ENCODE data around the gene COG2. TPM values are rescaled to one million over a fixed set of nuclear protein-coding genes. Genes with fewer than 3 reads are reported as not detected.

COG2 gene
- total RNA-seq, 1 experiment from 2014 or later: 21.5 TPM

DNA sequence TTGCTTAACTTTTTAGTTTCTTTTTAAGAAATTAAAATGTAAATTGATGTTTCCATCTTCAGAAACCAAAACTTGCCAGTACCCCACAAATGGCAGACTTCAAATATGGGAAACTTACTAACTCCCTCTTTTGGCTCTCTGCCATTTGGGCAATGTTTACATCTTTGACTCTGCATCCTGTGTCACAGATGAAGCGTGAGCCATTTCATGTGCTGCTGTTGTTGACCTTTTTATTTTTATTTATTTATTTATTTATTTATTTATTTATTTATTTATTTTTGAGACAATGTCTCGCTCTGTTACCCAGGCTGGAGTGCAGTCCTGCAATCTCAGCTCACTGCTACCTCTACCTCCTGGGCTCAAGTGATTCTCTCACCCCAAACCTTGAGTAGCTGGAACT, 16.0 kb upstream of the COG2 start:
- TF ChIP-seq, protein P1, sequence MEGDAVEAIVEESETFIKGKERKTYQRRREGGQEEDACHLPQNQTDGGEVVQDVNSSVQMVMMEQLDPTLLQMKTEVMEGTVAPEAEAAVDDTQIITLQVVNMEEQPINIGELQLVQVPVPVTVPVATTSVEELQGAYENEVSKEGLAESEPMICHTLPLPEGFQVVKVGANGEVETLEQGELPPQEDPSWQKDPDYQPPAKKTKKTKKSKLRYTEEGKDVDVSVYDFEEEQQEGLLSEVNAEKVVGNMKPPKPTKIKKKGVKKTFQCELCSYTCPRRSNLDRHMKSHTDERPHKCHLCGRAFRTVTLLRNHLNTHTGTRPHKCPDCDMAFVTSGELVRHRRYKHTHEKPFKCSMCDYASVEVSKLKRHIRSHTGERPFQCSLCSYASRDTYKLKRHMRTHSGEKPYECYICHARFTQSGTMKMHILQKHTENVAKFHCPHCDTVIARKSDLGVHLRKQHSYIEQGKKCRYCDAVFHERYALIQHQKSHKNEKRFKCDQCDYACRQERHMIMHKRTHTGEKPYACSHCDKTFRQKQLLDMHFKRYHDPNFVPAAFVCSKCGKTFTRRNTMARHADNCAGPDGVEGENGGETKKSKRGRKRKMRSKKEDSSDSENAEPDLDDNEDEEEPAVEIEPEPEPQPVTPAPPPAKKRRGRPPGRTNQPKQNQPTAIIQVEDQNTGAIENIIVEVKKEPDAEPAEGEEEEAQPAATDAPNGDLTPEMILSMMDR (conservative IDR thresholded peaks at IDR 0.05): no peak
- no peak for TF ChIP-seq EZH2 (IDR thresholded peaks at IDR 0.05; ENCODE audit: low read depth)
- Histone ChIP-seq H3K4me1 (replicated peaks; ENCODE audit: insufficient read depth) (no peaks in the 10 kb centered on the region), H2AFZ (no peak overlapping the region), H3K4me3 (no peak overlapping the region), H3K36me3 (ENCODE audit: low read depth) (no peaks in the 10 kb centered on the region), H3K27me3 (ENCODE audit: insufficient read depth, low read depth) (peaks cover 57% of the 10 kb centered on the region), H3K79me2 (ENCODE audit: low read depth) (no peaks in the 10 kb centered on the region), H3K9me3 (ENCODE audit: insufficient read depth, low read depth) (no peaks in the 10 kb centered on the region), H3K4me2 (no peak overlapping the region), H3K27ac (no peak overlapping the region), H4K20me1 (ENCODE audit: insufficient read depth) (no peaks in the 10 kb centered on the region), H3F3A (ENCODE audit: insufficient read depth, low read depth) (no peaks in the 10 kb centered on the region), H3K9me2 (ENCODE audit: insufficient read depth) (0 out of 2 replicates have a peak, but pooled peaks cover 3% of the 10 kb centered on the region)
- POLR2A ChIA-PET (ENCODE audit: unreplicated experiment): no interaction called here
- no TSS peak for BruUV-seq (replicated peaks)
- DNase-seq: no peak
- CTCF ChIA-PET: no interaction called here
- intact Hi-C loops (cut with micrococcal nuclease; ENCODE audit: unreplicated experiment): no loop called here

DNA sequence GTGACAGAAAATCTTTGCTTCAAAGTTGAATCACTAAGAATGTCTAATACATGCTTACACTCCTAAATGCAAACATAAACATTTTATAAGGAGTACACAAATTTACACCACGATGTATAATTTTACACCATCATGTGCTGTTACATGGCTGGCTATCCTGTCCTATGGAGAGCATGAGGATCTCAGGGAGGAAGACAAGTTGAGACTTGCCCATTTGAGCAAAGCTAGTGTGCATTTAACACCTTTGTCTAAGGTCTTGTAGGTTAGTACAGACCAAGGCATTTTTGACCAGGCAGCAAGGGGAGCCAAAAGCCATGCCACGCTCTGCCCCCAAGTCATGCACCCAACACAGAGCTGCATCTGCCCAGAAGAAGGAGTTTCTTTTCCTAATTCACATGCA, 14.5 kb upstream of the COG2 start:
- ChIA-PET POLR2A (ENCODE audit: unreplicated experiment) (no interaction called here), CTCF (no interaction called here)
- Histone ChIP-seq H2AFZ (no peak overlapping the region), H3K79me2 (ENCODE audit: low read depth) (no peaks in the 10 kb centered on the region), H3K9me2 (ENCODE audit: insufficient read depth) (0 out of 2 replicates have a peak, but pooled peaks cover 3% of the 10 kb centered on the region), H3F3A (ENCODE audit: insufficient read depth, low read depth) (no peaks in the 10 kb centered on the region), H3K4me3 (no peak overlapping the region), H3K36me3 (ENCODE audit: low read depth) (no peaks in the 10 kb centered on the region), H3K27me3 (ENCODE audit: insufficient read depth, low read depth) (peaks cover 42% of the 10 kb centered on the region), H3K9me3 (ENCODE audit: insufficient read depth, low read depth) (no peaks in the 10 kb centered on the region), H3K4me2 (no peak overlapping the region), H3K4me1 (replicated peaks; ENCODE audit: insufficient read depth) (no peaks in the 10 kb centered on the region), H3K27ac (no peak overlapping the region), H4K20me1 (ENCODE audit: insufficient read depth) (no peaks in the 10 kb centered on the region)
- TF ChIP-seq EZH2 (IDR thresholded peaks at IDR 0.05; ENCODE audit: low read depth): no peak
- TF ChIP-seq, protein P1 (conservative IDR thresholded peaks at IDR 0.05): no peak
- no TSS peak for BruUV-seq (replicated peaks)
- DNase-seq: no peak
- intact Hi-C loops (cut with micrococcal nuclease; ENCODE audit: unreplicated experiment): no loop called here

DNA sequence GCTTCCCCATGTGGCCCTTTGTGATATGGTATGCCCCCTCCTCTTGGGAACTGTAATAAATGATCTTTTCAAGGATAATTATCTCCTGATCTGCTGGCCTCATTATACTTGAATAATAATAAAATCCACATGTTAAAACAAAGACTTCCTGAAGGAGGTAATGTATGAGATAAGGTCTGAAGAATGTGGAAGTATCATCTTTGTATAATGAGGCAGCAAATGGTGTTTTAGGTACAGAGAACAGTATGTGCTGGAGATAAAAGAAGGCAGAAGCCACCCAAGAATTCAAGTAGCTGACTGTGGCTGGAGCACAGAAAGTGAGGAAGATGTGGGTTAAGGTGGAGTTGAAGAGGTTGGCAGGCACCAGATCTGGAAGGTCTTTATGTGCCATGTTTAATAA, 12.8 kb upstream of the COG2 start:
- no peak overlapping the region for H3K4me3 ChIP-seq
- H3K79me2 ChIP-seq (ENCODE audit: low read depth): no peaks in the 10 kb centered on the region
- H3F3A ChIP-seq (ENCODE audit: insufficient read depth, low read depth): no peaks in the 10 kb centered on the region
- H3K4me2 ChIP-seq: no peak overlapping the region
- no peaks in the 10 kb centered on the region for H3K9me2 ChIP-seq (ENCODE audit: insufficient read depth)
- H3K4me1 ChIP-seq (replicated peaks; ENCODE audit: insufficient read depth): no peaks in the 10 kb centered on the region
- CTCF ChIA-PET: no interaction called here
- intact Hi-C loops (cut with micrococcal nuclease; ENCODE audit: unreplicated experiment): no loop called here
- H4K20me1 ChIP-seq (ENCODE audit: insufficient read depth): no peaks in the 10 kb centered on the region
- peaks cover 26% of the 10 kb centered on the region for H3K27me3 ChIP-seq (ENCODE audit: insufficient read depth, low read depth)
- POLR2A ChIA-PET (ENCODE audit: unreplicated experiment): no interaction called here
- H3K9me3 ChIP-seq (ENCODE audit: insufficient read depth, low read depth): no peaks in the 10 kb centered on the region
- H3K27ac ChIP-seq: no peak overlapping the region
- no peaks in the 10 kb centered on the region for H3K36me3 ChIP-seq (ENCODE audit: low read depth)
- no TSS peak for BruUV-seq (replicated peaks)
- TF ChIP-seq EZH2 (IDR thresholded peaks at IDR 0.05; ENCODE audit: low read depth): no peak
- TF ChIP-seq, protein P1 (conservative IDR thresholded peaks at IDR 0.05): no peak
- DNase-seq: no peak
- H2AFZ ChIP-seq: no peak overlapping the region

All from PC-9 (cell line).